DND-41 (cell line): ENCODE measurements around the gene KANTR.

Experiments used
- CTCF ChIP-seq: IDR thresholded peaks from 2 replicates; pipeline ENCODE4 v1.5.1; 2012; ENCODE audit warnings: borderline replicate concordance, low read length, moderate library complexity, mild to moderate bottlenecking; ENCODE audit not compliant: poor library complexity, severe bottlenecking; ENCODE audit errors: extremely low read depth
- EZH2 ChIP-seq: IDR thresholded peaks from 3 replicates; pipeline ENCODE4 v1.6.1; 2012; ENCODE audit warnings: borderline replicate concordance, low read depth, mild to moderate bottlenecking, moderate library complexity, low read length, inconsistent platforms; ENCODE audit not compliant: severe bottlenecking

DNA sequence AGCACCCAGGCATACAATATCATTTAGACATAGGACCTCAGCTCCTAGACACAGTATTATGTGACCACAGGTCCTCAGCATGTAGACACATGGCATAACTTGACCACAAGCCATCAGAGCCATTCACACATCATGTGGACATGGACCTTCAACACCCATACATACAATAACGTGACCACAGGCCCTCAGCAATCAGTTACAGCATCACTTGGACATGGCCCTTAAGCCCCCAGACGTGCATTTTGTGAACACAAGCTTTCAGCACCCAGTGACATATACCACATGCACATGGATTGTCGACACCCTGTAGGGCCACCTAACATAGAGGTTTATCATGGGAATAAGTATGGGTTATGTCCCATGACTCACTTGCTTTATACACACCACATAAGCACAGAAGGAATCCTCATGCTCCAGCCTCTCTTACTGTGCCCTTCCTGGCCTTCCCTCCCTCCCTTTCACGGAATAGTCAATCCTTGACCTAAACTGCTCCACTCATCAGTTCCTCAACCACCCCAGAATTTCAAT, 9.8 kb upstream of the KANTR start:
- TF ChIP-seq CTCF: no peak
- TF ChIP-seq EZH2: no peak
